Erythroblast (primary cell): Measurements from ENCODE around the gene HUNK.

Experiments used
- GATA1 ChIP-seq: IDR thresholded peaks from 2 replicates; pipeline ENCODE4 v1.6.1; 2011; ENCODE audit warnings: low read depth, mild to moderate bottlenecking, control low read depth, low read length, moderate library complexity
- POLR2A ChIP-seq: IDR thresholded peaks from 2 replicates; pipeline ENCODE4 v1.6.1; 2011; ENCODE audit warnings: mild to moderate bottlenecking, low read length

- TF ChIP-seq GATA1 (no peak), POLR2A (no peak)
Measured at GRCh38 chr21:31932470-31932764, 59.6 kb downstream of the HUNK start.
